Right lobe of liver (tissue), 6 donors: ENCODE results near the gene WASF3. TPM values are rescaled to one million over a fixed set of nuclear protein-coding genes. Genes with fewer than 3 reads are reported as not detected.
A peak's percentile ranks its signal among the peaks of the same experiment; 100 is the strongest.

ENCODE experiments used
- ATAC-seq, 4 donors: fragments of 200-7000 bp; cut with Tn5 transposase; one replicate each; pipeline ENCODE4 v1.9.1; 2020; ENCODE audit warnings: mild to moderate bottlenecking in 4 of 4, moderate library complexity in 4 of 4
- DNase-seq, 3 donors: peaks; one replicate each; pipeline ENCODE4 v3.0.0-alpha.2; 2020
- H3K27ac ChIP-seq, 3 donors: fragments of 200-600 bp; one replicate each; pipeline ENCODE4 v1.8.0; 2022
- H3K27me3 ChIP-seq, 2 donors: fragments of 200-600 bp; one replicate each; pipeline ENCODE4 v1.8.0; 2022
- H3K36me3 ChIP-seq, 4 donors: fragments of 200-600 bp; sonication (generic) in 1 of 4; one replicate each; pipeline versions ENCODE4 v1.5.1 to v1.8.0; 2017 to 2022; ENCODE audit warnings: control low read depth in 1 of 4
- H3K4me1 ChIP-seq, 4 donors: fragments of 200-600 bp; sonication (generic) in 1 of 4; one replicate each; pipeline versions ENCODE4 v1.5.1 to v1.8.0; 2017 to 2022; ENCODE audit warnings: control low read depth in 1 of 4
- H3K4me3 ChIP-seq, 3 donors: fragments of 200-600 bp; one replicate each; pipeline ENCODE4 v1.8.0; 2022
- H3K9me3 ChIP-seq, 4 donors: fragments of 200-600 bp; sonication (generic) in 1 of 4; one replicate each; pipeline versions ENCODE4 v1.5.1 to v1.8.0; 2017 to 2022; ENCODE audit warnings: control low read depth in 1 of 4
- CTCF ChIP-seq, 4 donors: fragments of 200-600 bp in 3 of 4; fragments of 450-650 bp in 1 of 4; IDR thresholded peaks; one replicate each; pipeline versions ENCODE4 v1.5.1 to v1.8.0; 2016 to 2022; ENCODE audit warnings: antibody characterized with exemption in 4 of 4, mild to moderate bottlenecking in 2 of 4
- POLR2A ChIP-seq: fragments of 450-650 bp; IDR thresholded peaks from one replicate; pipeline ENCODE4 v1.6.1; 2017; ENCODE audit warnings: antibody characterized with exemption, mild to moderate bottlenecking
- WGBS: methylation state at CpG from one replicate; pipeline ENCODE4 v1.1.6; 2018; ENCODE audit warnings: low coverage, low lambda C conversion rate; ENCODE audit not compliant: insufficient coverage; ENCODE audit errors: missing lambda C conversion rate; 5-methylcytosine and 5-hydroxymethylcytosine counted together
- intact Hi-C, 2 donors: fragments of 100-400 bp; cut with DNase I; formaldehyde crosslinking; loops; one replicate each; pipeline versions ENCODE4 v1.11.2 to v1.14.1; 2022
- total RNA-seq, 6 experiments: library from RNA; depleted of rRNA in 2 of 6; stranded (reverse); fragments of >200 nt in 2 of 6; fragmentation: NEBNext Ultra II Directional in 3 of 6; extraction: Animal tissue kit (Norgen Biotek cat#: 25700) in 3 of 6; gene quantifications; one replicate each; pipeline versions ENCODE4 v1.1.0 to v1.2.4, GENCODE V29; 2016 to 2023
- donor health status: DM: no; HTN: yes; CAD: no.
- donor health status: DM: no; HTN: no; CAD: no.
- donor health status: DM: no; HTN: no; CAD: no.
- donor health status: DM: no; HTN: yes; CAD: no.
- donor health status: DM: no; HTN: yes; CAD: no.

Gene WASF3
- total RNA-seq, 6 experiments from 2014 or later, result 5.8 to 14.5 (median 8.3) TPM

GRCh38 chr13:26562512-26562890 is 5.0 kb downstream of the WASF3 start:
- 50% methylated on average over 2 of the region's 2 CpGs for WGBS
- no peak for TF ChIP-seq POLR2A
- TF ChIP-seq CTCF (IDR thresholded peaks at IDR 0.05), result no peak
- no peaks in the 10 kb centered on the region for H3K36me3 ChIP-seq
- DNase-seq (no peak), ATAC-seq (no peak)
- peaks cover 0 to 9% (median 3%) of the 10 kb centered on the region in 4 donors for H3K4me1 ChIP-seq
- H3K9me3 ChIP-seq, result no peaks in the 10 kb centered on the region
- no peak overlapping the region for H3K4me3 ChIP-seq
- no peak overlapping the region for H3K27ac ChIP-seq
- intact Hi-C loops, result no loop called here
- no peaks in the 10 kb centered on the region for H3K27me3 ChIP-seq

- Histone ChIP-seq H3K9me3 (no peaks in the 10 kb centered on the region), H3K27me3 (no peaks in the 10 kb centered on the region), H3K36me3 (no peaks in the 10 kb centered on the region), H3K4me3 (no peak overlapping the region), H3K4me1 (peaks cover 0 to 9% (median 0%) of the 10 kb centered on the region in 4 donors), H3K27ac (no peak overlapping the region)
- TF ChIP-seq CTCF (IDR thresholded peaks at IDR 0.05), result no peak
- TF ChIP-seq POLR2A, result no peak
- no peak for DNase-seq
- ATAC-seq, result no peak
- intact Hi-C loops, result no loop called here
Observed at GRCh38 chr13:26563713-26564112, 6.2 kb downstream of the WASF3 start.

GRCh38 chr13:26568132-26568815 is 10.8 kb downstream of the WASF3 start:
- H3K4me1 ChIP-seq, result peaks cover 0 to 9% (median 0%) of the 10 kb centered on the region in 4 donors
- no peak overlapping the region for H3K4me3 ChIP-seq
- H3K36me3 ChIP-seq, result no peaks in the 10 kb centered on the region
- WGBS, result 46% methylated on average over 2 of the region's 2 CpGs
- no peak overlapping the region for H3K27ac ChIP-seq
- no peaks in the 10 kb centered on the region for H3K9me3 ChIP-seq
- intact Hi-C loops, result no loop called here
- no peak for TF ChIP-seq CTCF (IDR thresholded peaks at IDR 0.05)
- ATAC-seq, result no peak
- no peak for DNase-seq
- H3K27me3 ChIP-seq, result no peaks in the 10 kb centered on the region

- Histone ChIP-seq H3K36me3 (no peaks in the 10 kb centered on the region), H3K27ac (peak overlapping the region in 1 of 3 donors; percentile 13), H3K4me1 (peaks cover 0 to 6% (median 0%) of the 10 kb centered on the region in 4 donors), H3K4me3 (no peak overlapping the region), H3K27me3 (no peaks in the 10 kb centered on the region), H3K9me3 (no peaks in the 10 kb centered on the region)
- intact Hi-C loops, result no loop called here
- TF ChIP-seq POLR2A (no peak), CTCF (IDR thresholded peaks at IDR 0.05) (no peak)
- no peak for DNase-seq
- peak; percentile 55 to 75 (median 64) for ATAC-seq
- WGBS, result 42% methylated on average over 3 of the region's 3 CpGs
Observed at GRCh38 chr13:26571518-26571917, 14.0 kb downstream of the WASF3 start.

GRCh38 chr13:26575244-26575643 is 17.8 kb downstream of the WASF3 start:
- no peak for ATAC-seq
- 80% methylated on average over 2 of the region's 2 CpGs for WGBS
- intact Hi-C loops, result no loop called here
- Histone ChIP-seq H3K4me3 (no peak overlapping the region), H3K27me3 (no peaks in the 10 kb centered on the region), H3K36me3 (no peaks in the 10 kb centered on the region), H3K27ac (no peak overlapping the region), H3K9me3 (no peaks in the 10 kb centered on the region), H3K4me1 (no peaks in the 10 kb centered on the region)
- TF ChIP-seq CTCF (IDR thresholded peaks at IDR 0.05), result no peak
- TF ChIP-seq POLR2A, result no peak
- no peak for DNase-seq
